ENCODE results near the gene KIF17.
A peak's percentile ranks its signal among the peaks of the same experiment; 100 is the strongest.

Gene KIF17

GRCh38 chr1:20712215-20712577, 5.6 kb downstream of the KIF17 start:
- no peak for DNase-seq (ENCODE audit: extremely low read depth in 1 of 2, low read depth in 1 of 2)

GRCh38 chr1:20711285-20712214, 6.3 kb downstream of the KIF17 start:
- no peak for DNase-seq (ENCODE audit: extremely low read depth in 1 of 2, low read depth in 1 of 2)

GRCh38 chr1:20710469-20711284, 7.1 kb downstream of the KIF17 start:
- no peak for DNase-seq (ENCODE audit: extremely low read depth in 1 of 2, low read depth in 1 of 2)

- DNase-seq (ENCODE audit: extremely low read depth in 1 of 2, low read depth in 1 of 2): no peak
These were observed 7.9 kb downstream of the KIF17 start for GRCh38 chr1:20709868-20710267.

- DNase-seq (ENCODE audit: extremely low read depth in 1 of 2, low read depth in 1 of 2): no peak
These were observed 8.9 kb downstream of the KIF17 start for GRCh38 chr1:20708891-20709290.

GRCh38 chr1:20708057-20708456, 9.8 kb downstream of the KIF17 start:
- DNase-seq (ENCODE audit: extremely low read depth in 1 of 2, low read depth in 1 of 2): no peak

GRCh38 chr1:20706841-20707240, 11.0 kb downstream of the KIF17 start:
- DNase-seq (ENCODE audit: extremely low read depth in 1 of 2, low read depth in 1 of 2): no peak

GRCh38 chr1:20705203-20705755, 12.5 kb downstream of the KIF17 start:
- DNase-seq (ENCODE audit: extremely low read depth in 1 of 2, low read depth in 1 of 2): no peak

GRCh38 chr1:20704390-20705202, 13.2 kb downstream of the KIF17 start:
- no peak for DNase-seq (ENCODE audit: extremely low read depth in 1 of 2, low read depth in 1 of 2)

- DNase-seq (ENCODE audit: extremely low read depth in 1 of 2, low read depth in 1 of 2): no peak
These were observed 14.6 kb downstream of the KIF17 start for GRCh38 chr1:20703124-20703756.

GRCh38 chr1:20702416-20702815, 15.4 kb downstream of the KIF17 start:
- DNase-seq (ENCODE audit: extremely low read depth in 1 of 2, low read depth in 1 of 2): no peak

- no peak for DNase-seq (ENCODE audit: extremely low read depth in 1 of 2, low read depth in 1 of 2)
These were observed 16.0 kb downstream of the KIF17 start for GRCh38 chr1:20701847-20702246.

- no peak for DNase-seq (ENCODE audit: extremely low read depth in 1 of 2, low read depth in 1 of 2)
These were observed 16.4 kb downstream of the KIF17 start for GRCh38 chr1:20701446-20701845.

GRCh38 chr1:20700636-20701215, 17.1 kb downstream of the KIF17 start:
- no peak for DNase-seq (ENCODE audit: extremely low read depth in 1 of 2, low read depth in 1 of 2)

GRCh38 chr1:20699558-20699957, 18.2 kb downstream of the KIF17 start:
- DNase-seq (ENCODE audit: extremely low read depth in 1 of 2, low read depth in 1 of 2): no peak

GRCh38 chr1:20698195-20698910, 19.5 kb downstream of the KIF17 start:
- DNase-seq (ENCODE audit: extremely low read depth in 1 of 2, low read depth in 1 of 2): no peak

- DNase-seq (ENCODE audit: extremely low read depth in 1 of 2, low read depth in 1 of 2): no peak
These were observed 20.2 kb downstream of the KIF17 start for GRCh38 chr1:20697563-20697962.

- peak; percentile 27 to 57 for DNase-seq (ENCODE audit: extremely low read depth in 1 of 2, low read depth in 1 of 2)
These were observed 21.1 kb downstream of the KIF17 start for GRCh38 chr1:20696397-20697333.
